K562 (cell line): Measurements from ENCODE around the gene TRPM8. TPM values are rescaled to one million over a fixed set of nuclear protein-coding genes. Genes with fewer than 3 reads are reported as not detected.

ENCODE experiments used
- ATAC-seq: fragments of 200-7000 bp; cut with Tn5 transposase; 3 replicates; pipeline ENCODE4 v1.9.1; 2020; ENCODE audit warnings: moderate library complexity
- BruUV-seq: library from RNA; stranded (reverse); fragments of 400-500 nt; replicated peaks from 2 replicates; lab custom pipeline; 2021; lab: Mats Ljungman, UMichigan
- CTCF ChIA-PET: fragments of 300-600 bp; formaldehyde crosslinking; extraction: SDS; loops from one replicate; lab custom pipeline; 2021; ENCODE audit warnings: low intra/inter-chr PET ratio; lab: Yijun Ruan, JAX
- POLR2A ChIA-PET: fragments of 300-600, 350-650 bp; sonication (Branson Sonifier 250); formaldehyde crosslinking; extraction: SDS; loops from one replicate; lab custom pipeline; 2021; ENCODE audit warnings: antibody characterized with exemption, inconsistent platforms; lab: Yijun Ruan, JAX
- DNase-seq, 4 experiments: peaks; one replicate each; pipeline versions ENCODE4 v3.0.0 to v3.0.0-alpha.2; 2011 to 2018; ENCODE audit warnings: low spot score in 3 of 4, mixed read lengths in 3 of 4; ENCODE audit errors: extremely low read depth in 1 of 4
- FAIRE-seq: peaks from 2 replicates; lab custom pipeline; 2011; peaks lifted over from hg19 to GRCh38; lab: Jason Lieb, UNC
- H2AFZ ChIP-seq: 2 replicates; pipeline ENCODE4 v1.6.0; 2011; ENCODE audit warnings: low read depth, low read length, control low read depth, inconsistent platforms
- H3K27ac ChIP-seq: fragments of 200-600 bp; 3 replicates; pipeline ENCODE4 v1.8.0; 2011; ENCODE audit warnings: low read depth, mild to moderate bottlenecking, control low read depth, inconsistent platforms, low read length, moderate library complexity, mixed read lengths; ENCODE audit errors: extremely low read depth
- H3K27me3 ChIP-seq, 2 experiments: fragments of 300-600 bp in 1 of 2; 2 replicates in 1 of 2; 3 replicates in 1 of 2; pipeline versions ENCODE4 v1.6.0 to v1.8.0; 2011; ENCODE audit warnings: inconsistent platforms in 2 of 2, low read length in 2 of 2, mild to moderate bottlenecking in 1 of 2, mixed read lengths in 1 of 2, moderate library complexity in 1 of 2; ENCODE audit not compliant: control insufficient read depth in 2 of 2, insufficient read depth in 2 of 2
- H3K36me3 ChIP-seq: fragments of 300-600 bp; 3 replicates; pipeline ENCODE4 v1.8.0; 2011; ENCODE audit warnings: mild to moderate bottlenecking, low read length, inconsistent platforms; ENCODE audit not compliant: control insufficient read depth, insufficient read depth
- H3K4me1 ChIP-seq, 2 experiments: fragments of 200-600 bp in 1 of 2; replicated peaks in 1 of 2; 2 replicates in 1 of 2; 3 replicates in 1 of 2; pipeline versions ENCODE4 v1.5.1 to v1.8.0; 2011; ENCODE audit warnings: inconsistent platforms in 2 of 2, low read length in 2 of 2, mild to moderate bottlenecking in 1 of 2, mixed read lengths in 1 of 2, moderate library complexity in 1 of 2; ENCODE audit not compliant: control insufficient read depth in 2 of 2, insufficient read depth in 2 of 2
- H3K4me2 ChIP-seq: 2 replicates; pipeline ENCODE4 v1.6.1; 2011; ENCODE audit warnings: low read length, control low read depth, inconsistent platforms, mixed read lengths; ENCODE audit not compliant: insufficient read depth
- H3K4me3 ChIP-seq: fragments of 200-600 bp; sonication (generic), shearing (Covaris generic); 2 replicates; pipeline ENCODE4 v1.5.1; 2016; ENCODE audit warnings: control low read depth, inconsistent platforms
- H3K79me2 ChIP-seq: fragments of 200-600 bp; 3 replicates; pipeline ENCODE4 v1.8.0; 2011; ENCODE audit warnings: low read length, inconsistent platforms; ENCODE audit not compliant: control insufficient read depth, insufficient read depth
- H3K9ac ChIP-seq, 2 experiments: 2 replicates each; pipeline versions ENCODE4 v1.6.0 to v1.6.1; 2011; ENCODE audit warnings: low read depth in 2 of 2, low read length in 2 of 2, control low read depth in 1 of 2, inconsistent platforms in 1 of 2, mild to moderate bottlenecking in 1 of 2, mixed read lengths in 1 of 2; ENCODE audit not compliant: insufficient read depth in 1 of 2
- H3K9me1 ChIP-seq: one replicate; pipeline ENCODE4 v1.6.0; 2011; ENCODE audit warnings: inconsistent platforms, mild to moderate bottlenecking, low read length, moderate library complexity; ENCODE audit not compliant: control insufficient read depth, insufficient read depth
- H3K9me3 ChIP-seq: replicated peaks from 2 replicates; pipeline ENCODE4 v1.5.1; 2011; ENCODE audit warnings: low read depth, low read length, inconsistent platforms; ENCODE audit not compliant: control insufficient read depth, insufficient read depth
- H4K20me1 ChIP-seq: replicated peaks from 2 replicates; pipeline ENCODE4 v1.6.1; 2011; ENCODE audit warnings: low read length, inconsistent platforms, mixed read lengths; ENCODE audit not compliant: control insufficient read depth, insufficient read depth
- CBFA2T3 ChIP-seq: fragments of 450-650 bp; IDR thresholded peaks from 2 replicates; pipeline ENCODE4 v1.6.1; 2017
- NBN ChIP-seq: fragments of 450-650 bp; IDR thresholded peaks from 2 replicates; pipeline ENCODE4 v1.6.1; 2016; ENCODE audit warnings: low read depth, mild to moderate bottlenecking
- ZNF23 ChIP-seq: fragments of 250-450 bp; sonication (Bioruptor Pico); IDR thresholded peaks from 2 replicates; pipeline ENCODE4 v1.4.0; 2020; ENCODE audit warnings: mild to moderate bottlenecking
- ZNF384 ChIP-seq: IDR thresholded peaks from 2 replicates; pipeline ENCODE4 v1.6.1; 2012; ENCODE audit warnings: low read depth, low read length, improper control_type of control experiment
- ZNF398 ChIP-seq: fragments of 250-450 bp; sonication (Bioruptor Pico); IDR thresholded peaks from 2 replicates; pipeline ENCODE4 v1.8.0; 2021; ENCODE audit warnings: moderate library complexity, mild to moderate bottlenecking, inconsistent platforms
- ZNF41 ChIP-seq: fragments of 250-450 bp; sonication (Bioruptor Pico); conservative IDR thresholded peaks from 2 replicates; pipeline ENCODE4 v1.4.0; 2020; ENCODE audit warnings: mild to moderate bottlenecking
- ZNF518B ChIP-seq: fragments of 250-450 bp; sonication (Bioruptor Pico); IDR thresholded peaks from 2 replicates; pipeline ENCODE4 v1.5.0; 2021; ENCODE audit warnings: mild to moderate bottlenecking, moderate library complexity
- ZNF551 ChIP-seq: fragments of 250-450 bp; sonication (Bioruptor Pico); IDR thresholded peaks from 2 replicates; pipeline ENCODE4 v1.5.0; 2021; ENCODE audit warnings: mild to moderate bottlenecking, moderate library complexity
- WGBS: fragments of 100-300 bp; shearing (Covaris generic); methylation state at CpG from one replicate; pipeline ENCODE4 v1.1.6; 2016; ENCODE audit warnings: low coverage, mixed read lengths; ENCODE audit not compliant: insufficient coverage; ENCODE audit errors: missing lambda C conversion rate; 5-methylcytosine and 5-hydroxymethylcytosine counted together
- in situ Hi-C: fragments of 300-500 bp; cut with MboI; formaldehyde crosslinking; loops from 4 replicates; pipeline ENCODE4 v1.15.0; 2018; ENCODE audit warnings: inconsistent platforms, mixed read lengths
- intact Hi-C: fragments of 100-400 bp; cut with micrococcal nuclease; formaldehyde crosslinking; loops from 2 replicates; pipeline ENCODE4 v1.14.2; 2022
- polyA plus RNA-seq, 8 experiments: library from polyadenylated mRNA; depleted of rRNA in 4 of 8; stranded (reverse) in 5 of 8; unstranded in 3 of 8; fragments of >200 nt; fragmentation: Nextera tagmentation in 2 of 8; fragmentation: Illumina TruSeq in 1 of 8; extraction: Ambion mirVana in 2 of 8; extraction: Trizol in 1 of 8; gene quantifications; 2 replicates each; pipeline versions ENCODE4 v1.2.1 to v1.2.3, GENCODE V29; 2011 to 2014; ENCODE audit warnings: inconsistent platforms in 1 of 8, missing spikeins in 1 of 8
- total RNA-seq, 7 experiments: library from RNA; depleted of rRNA in 6 of 7; stranded (reverse); fragments of >200 nt in 6 of 7; fragmentation: Illumina TruSeq in 2 of 7; extraction: Trizol in 2 of 7; gene quantifications; 2 replicates each; pipeline versions ENCODE4 v1.2.1 to v1.2.3, GENCODE V29; 2011 to 2021; ENCODE audit warnings: low replicate concordance in 1 of 7
- TF ChIP-seq, protein P1 (sequence below): fragments of 250-450 bp; sonication (Bioruptor Pico); IDR thresholded peaks from 2 replicates; pipeline ENCODE4 v1.6.1; 2021; ENCODE audit warnings: mild to moderate bottlenecking
- TF ChIP-seq, protein P2 (sequence below): sonication (generic); formaldehyde crosslinking; IDR thresholded peaks from 2 replicates; pipeline ENCODE4 v1.8.0; 2022; ENCODE audit warnings: mild to moderate bottlenecking, missing genetic modification reagents
- TF ChIP-seq, protein P3 (sequence below), 2 experiments: fragments of 450-650 bp in 1 of 2; sonication (generic) in 1 of 2; formaldehyde crosslinking in 1 of 2; IDR thresholded peaks in 1 of 2; conservative IDR thresholded peaks in 1 of 2; 2 replicates each; pipeline versions ENCODE4 v1.6.1 to v1.8.1; 2016 to 2023; ENCODE audit warnings: mild to moderate bottlenecking in 2 of 2, moderate library complexity in 2 of 2, inconsistent platforms in 1 of 2, missing genetic modification reagents in 1 of 2

The TRPM8 gene
- total and polyA plus RNA-seq, 9 of the 15 experiments (the other 6 are each of a cell fraction or from before 2014, with no cell fraction given): not detected

GRCh38 chr2:234061624-234062257 is 144.6 kb downstream of the TRPM8 start:
- ATAC-seq: no peak
- no peaks in the 10 kb centered on the region for H3K79me2 ChIP-seq
- H3K27ac ChIP-seq: no peak overlapping the region
- no peaks in the 10 kb centered on the region for H3K9me3 ChIP-seq
- WGBS: 0% methylated on average over 4 of the region's 6 CpGs
- DNase-seq: no peak
- H3K4me1 ChIP-seq: no peaks in the 10 kb centered on the region
- H3K9ac ChIP-seq: no peak overlapping the region
- FAIRE-seq: no peak
- no peaks in the 10 kb centered on the region; a peak in 1 of 5 replicates for H3K27me3 ChIP-seq
- no peaks in the 10 kb centered on the region for H4K20me1 ChIP-seq
- H3K4me2 ChIP-seq: no peak overlapping the region
- no peaks in the 10 kb centered on the region for H3K9me1 ChIP-seq
- POLR2A ChIA-PET: interaction anchor here (0.8 kb wide), 1 partner anchor 182 kb away, joined by 3 read pairs; no protein-coding TSS in a partner anchor
- H3K4me3 ChIP-seq: no peak overlapping the region
- BruUV-seq: no TSS peak
- H3K36me3 ChIP-seq: no peaks in the 10 kb centered on the region
- CTCF ChIA-PET: no interaction called here
- in situ Hi-C loops: no loop called here
- intact Hi-C loops: no loop called here
- no peak overlapping the region for H2AFZ ChIP-seq
- TF ChIP-seq ZNF23 (CRISPR knock-in tag): no peak
- TF ChIP-seq ZNF551 (CRISPR knock-in tag): no peak
- TF ChIP-seq, protein P1, sequence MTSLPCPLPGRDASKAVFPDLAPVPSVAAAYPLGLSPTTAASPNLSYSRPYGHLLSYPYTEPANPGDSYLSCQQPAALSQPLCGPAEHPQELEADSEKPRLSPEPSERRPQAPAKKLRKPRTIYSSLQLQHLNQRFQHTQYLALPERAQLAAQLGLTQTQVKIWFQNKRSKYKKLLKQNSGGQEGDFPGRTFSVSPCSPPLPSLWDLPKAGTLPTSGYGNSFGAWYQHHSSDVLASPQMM: no peak
- TF ChIP-seq ZNF398 (CRISPR knock-in tag): no peak
- TF ChIP-seq, protein P2, sequence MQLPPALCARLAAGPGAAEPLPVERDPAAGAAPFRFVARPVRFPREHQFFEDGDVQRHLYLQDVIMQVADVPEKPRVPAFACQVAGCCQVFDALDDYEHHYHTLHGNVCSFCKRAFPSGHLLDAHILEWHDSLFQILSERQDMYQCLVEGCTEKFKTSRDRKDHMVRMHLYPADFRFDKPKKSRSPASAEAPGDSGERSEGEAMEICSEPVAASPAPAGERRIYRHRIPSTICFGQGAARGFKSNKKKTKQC: no peak
- no peak for TF ChIP-seq ZNF518B
- no peak for TF ChIP-seq ZNF41 (CRISPR knock-in tag)
- no peak for TF ChIP-seq NBN
- TF ChIP-seq, protein P3, sequence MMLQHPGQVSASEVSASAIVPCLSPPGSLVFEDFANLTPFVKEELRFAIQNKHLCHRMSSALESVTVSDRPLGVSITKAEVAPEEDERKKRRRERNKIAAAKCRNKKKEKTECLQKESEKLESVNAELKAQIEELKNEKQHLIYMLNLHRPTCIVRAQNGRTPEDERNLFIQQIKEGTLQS (IDR thresholded peaks at IDR 0.05): no peak
- TF ChIP-seq, protein P3 (CRISPR knock-in tag; conservative IDR thresholded peaks at IDR 0.05): no peak
- no peak for TF ChIP-seq ZNF384
- no peak for TF ChIP-seq CBFA2T3
